ENCODE data around the gene KRTAP3-1. TPM values are rescaled to one million over a fixed set of nuclear protein-coding genes. Genes with fewer than 3 reads are reported as not detected.
"Not testable (repeated sequence)": the region's sequence is repeated elsewhere in the genome, so short reads cannot be mapped to it uniquely, and the experiment has no call there.

Gene KRTAP3-1
- total RNA-seq, 4 donors from 2014 or later, result not detected

- Histone ChIP-seq H3K4me1 (no peaks in the 10 kb centered on the region), H3K27ac (no peak overlapping the region), H3K27me3 (no peaks in the 10 kb centered on the region), H3K4me3 (no peak overlapping the region), H3K36me3 (no peaks in the 10 kb centered on the region), H3K9me3 (no peaks in the 10 kb centered on the region)
- no peak for DNase-seq
- intact Hi-C loops (cut with DNase I; ENCODE audit: low total_unique reads) (no loop called here), in situ Hi-C loops (cut with MboI; ENCODE audit: low pct_ligation_motif_present in 1 of 4, low pct_unique_long_range_greater_than_20kb in 1 of 4, low sequenced_read_pairs in 3 of 4) (no loop called here)
- TF ChIP-seq POLR2AphosphoS5 (IDR thresholded peaks at IDR 0.05), result no peak
- TF ChIP-seq EP300 (IDR thresholded peaks at IDR 0.05; ENCODE audit: low read depth), result no peak
- no peak for TF ChIP-seq CTCF (IDR thresholded peaks at IDR 0.05)
- TF ChIP-seq POLR2A (IDR thresholded peaks at IDR 0.05), result no peak
- 85 to 87% methylated on average over 3 to 4 of the region's 4 CpGs for WGBS, 2 donors (ENCODE audit: low coverage in 1 of 2)
Observed at GRCh38 chr17:41001795-41002194, 7.1 kb downstream of the KRTAP3-1 start.

GRCh38 chr17:40999563-40999962 lies 9.4 kb downstream of the KRTAP3-1 start, which contains the start of gene KRTAP3-2:
Gene KRTAP3-2 (minus strand): TSS chr17:40999906. CDS start chr17:40999853, 53 bp downstream.
- H3K27me3 ChIP-seq; H3K4me1 ChIP-seq; H3K36me3 ChIP-seq; H3K9me3 ChIP-seq; intact Hi-C loops (cut with DNase I; ENCODE audit: low total_unique reads); H3K4me3 ChIP-seq; in situ Hi-C loops (cut with MboI; ENCODE audit: low pct_ligation_motif_present in 1 of 4, low pct_unique_long_range_greater_than_20kb in 1 of 4, low sequenced_read_pairs in 3 of 4); DNase-seq; H3K27ac ChIP-seq: not testable (repeated sequence)
- 73% methylated on average over 6 of the region's 6 CpGs; no CpG with 5 or more reads in 1 of the 2 donors for WGBS, 2 donors (ENCODE audit: low coverage in 1 of 2)

- Histone ChIP-seq H3K27ac (no peak overlapping the region), H3K27me3 (no peaks in the 10 kb centered on the region), H3K9me3 (no peaks in the 10 kb centered on the region), H3K4me3 (no peak overlapping the region), H3K4me1 (peaks cover 0 to 1% (median 0%) of the 10 kb centered on the region in 4 donors), H3K36me3 (no peaks in the 10 kb centered on the region)
- WGBS, 2 donors (ENCODE audit: low coverage in 1 of 2), result 77% methylated on average over 2 of the region's 2 CpGs
- DNase-seq, result no peak
- intact Hi-C loops (cut with DNase I; ENCODE audit: low total_unique reads) (no loop called here), in situ Hi-C loops (cut with MboI; ENCODE audit: low pct_ligation_motif_present in 1 of 4, low pct_unique_long_range_greater_than_20kb in 1 of 4, low sequenced_read_pairs in 3 of 4) (no loop called here)
- TF ChIP-seq CTCF (IDR thresholded peaks at IDR 0.05), result no peak
- TF ChIP-seq POLR2AphosphoS5 (IDR thresholded peaks at IDR 0.05), result no peak
- TF ChIP-seq EP300 (IDR thresholded peaks at IDR 0.05; ENCODE audit: low read depth), result no peak
- no peak for TF ChIP-seq POLR2A (IDR thresholded peaks at IDR 0.05)
Observed at GRCh38 chr17:40997361-40997760, 11.6 kb downstream of the KRTAP3-1 start.

- no peak for DNase-seq
- 52 to 68% methylated on average over 4 of the region's 4 CpGs for WGBS, 2 donors (ENCODE audit: low coverage in 1 of 2)
- in situ Hi-C loops (cut with MboI; ENCODE audit: low pct_ligation_motif_present in 1 of 4, low pct_unique_long_range_greater_than_20kb in 1 of 4, low sequenced_read_pairs in 3 of 4) (no loop called here), intact Hi-C loops (cut with DNase I; ENCODE audit: low total_unique reads) (no loop called here)
- no peak overlapping the region for H3K27ac ChIP-seq
- H3K36me3 ChIP-seq, result no peaks in the 10 kb centered on the region
- H3K27me3 ChIP-seq, result peaks cover under 1% of the 10 kb centered on the region
- no peaks in the 10 kb centered on the region for H3K9me3 ChIP-seq
- peaks cover 0 to 4% (median 0%) of the 10 kb centered on the region in 4 donors for H3K4me1 ChIP-seq
- TF ChIP-seq CTCF (IDR thresholded peaks at IDR 0.05) (no peak), EP300 (IDR thresholded peaks at IDR 0.05; ENCODE audit: low read depth) (no peak), POLR2AphosphoS5 (IDR thresholded peaks at IDR 0.05) (no peak), POLR2A (IDR thresholded peaks at IDR 0.05) (no peak)
- no peak overlapping the region for H3K4me3 ChIP-seq
Observed at GRCh38 chr17:40996829-40997228, 12.1 kb downstream of the KRTAP3-1 start.

GRCh38 chr17:40995116-40995515 lies 13.8 kb downstream of the KRTAP3-1 start:
- no peak for DNase-seq
- Histone ChIP-seq H3K27ac (no peak overlapping the region), H3K4me1 (peaks cover 0 to 4% (median 0%) of the 10 kb centered on the region in 4 donors), H3K4me3 (no peak overlapping the region), H3K27me3 (peaks cover 3% of the 10 kb centered on the region), H3K9me3 (no peaks in the 10 kb centered on the region), H3K36me3 (no peaks in the 10 kb centered on the region)
- in situ Hi-C loops (cut with MboI; ENCODE audit: low pct_ligation_motif_present in 1 of 4, low pct_unique_long_range_greater_than_20kb in 1 of 4, low sequenced_read_pairs in 3 of 4) (no loop called here), intact Hi-C loops (cut with DNase I; ENCODE audit: low total_unique reads) (no loop called here)
- TF ChIP-seq POLR2AphosphoS5 (IDR thresholded peaks at IDR 0.05) (no peak), CTCF (IDR thresholded peaks at IDR 0.05) (no peak), POLR2A (IDR thresholded peaks at IDR 0.05) (no peak), EP300 (IDR thresholded peaks at IDR 0.05; ENCODE audit: low read depth) (no peak)
- WGBS, 2 donors (ENCODE audit: low coverage in 1 of 2), result 45% methylated on average over 1 of the region's 1 CpG; no CpG with 5 or more reads in 1 of the 2 donors

Measured in transverse colon (tissue), 4 donors.